CD14-positive monocyte (primary cell): Measurements from ENCODE around the gene STOX2. TPM values are rescaled to one million over a fixed set of nuclear protein-coding genes. Genes with fewer than 3 reads are reported as not detected.

Source experiments
- DNase-seq, 3 donors: peaks; one replicate each; pipeline ENCODE4 v3.0.0-alpha.2; 2011 to 2022
- H2AFZ ChIP-seq: 2 replicates; pipeline ENCODE4 v1.6.0; 2012; ENCODE audit warnings: mild to moderate bottlenecking, low read depth, low read length, inconsistent platforms; ENCODE audit not compliant: insufficient read depth, poor library complexity, severe bottlenecking
- H3K27ac ChIP-seq, 2 donors: 1 replicate in 1 of 2; 2 replicates in 1 of 2; pipeline ENCODE4 v1.5.1; 2012 to 2013; ENCODE audit warnings: low read length in 2 of 2, control low read depth in 1 of 2, inconsistent platforms in 1 of 2, low read depth in 1 of 2, mild to moderate bottlenecking in 1 of 2
- H3K27me3 ChIP-seq, 2 donors: one replicate each; pipeline versions ENCODE4 v1.6.0 to v1.6.1; 2011 to 2013; ENCODE audit warnings: low read length in 2 of 2; ENCODE audit not compliant: control insufficient read depth in 2 of 2, insufficient read depth in 2 of 2
- H3K36me3 ChIP-seq, 2 donors: replicated peaks in 1 of 2; 1 replicate in 1 of 2; 2 replicates in 1 of 2; pipeline versions ENCODE4 v1.5.1 to v1.6.1; 2012 to 2013; ENCODE audit warnings: low read length in 2 of 2, control low read depth in 1 of 2, inconsistent platforms in 1 of 2, mild to moderate bottlenecking in 1 of 2; ENCODE audit not compliant: insufficient read depth in 2 of 2, control insufficient read depth in 1 of 2
- H3K4me1 ChIP-seq, 2 donors: 1 replicate in 1 of 2; 2 replicates in 1 of 2; pipeline versions ENCODE4 v1.5.1 to v1.6.1; 2012 to 2013; ENCODE audit warnings: low read length in 2 of 2, control low read depth in 1 of 2, inconsistent platforms in 1 of 2, mild to moderate bottlenecking in 1 of 2, moderate library complexity in 1 of 2; ENCODE audit not compliant: insufficient read depth in 2 of 2, control insufficient read depth in 1 of 2
- H3K4me2 ChIP-seq: replicated peaks from 2 replicates; pipeline ENCODE3; 2012; ENCODE audit warnings: low read length, moderate library complexity, mild to moderate bottlenecking; ENCODE audit not compliant: poor library complexity, severe bottlenecking; ENCODE audit errors: extremely low read depth
- H3K4me3 ChIP-seq, 3 experiments: fragments of 200-600 bp in 1 of 3; sonication (generic) in 1 of 3; replicated peaks in 1 of 3; 1 replicate in 2 of 3; 2 replicates in 1 of 3; pipeline ENCODE4 v1.5.1; 2011 to 2013; ENCODE audit warnings: low read length in 3 of 3, mild to moderate bottlenecking in 3 of 3, control low read depth in 2 of 3, low read depth in 2 of 3, inconsistent platforms in 1 of 3, moderate library complexity in 1 of 3
- H3K79me2 ChIP-seq: 2 replicates; pipeline ENCODE4 v1.6.0; 2012; ENCODE audit warnings: mild to moderate bottlenecking, control low read depth, inconsistent platforms, low read length, moderate library complexity; ENCODE audit not compliant: insufficient read depth
- H3K9ac ChIP-seq: 2 replicates; pipeline ENCODE4 v1.6.0; 2017; ENCODE audit warnings: low read length, mild to moderate bottlenecking; ENCODE audit not compliant: insufficient read depth, poor library complexity, severe bottlenecking
- H3K9me3 ChIP-seq, 2 donors: replicated peaks in 1 of 2; 1 replicate in 1 of 2; 2 replicates in 1 of 2; pipeline versions ENCODE4 v1.5.1 to v1.6.1; 2012 to 2013; ENCODE audit warnings: low read length in 2 of 2, control low read depth in 1 of 2; ENCODE audit not compliant: control insufficient read depth in 1 of 2, insufficient read depth in 1 of 2
- H4K20me1 ChIP-seq: 2 replicates; pipeline ENCODE4 v1.6.0; 2012; ENCODE audit warnings: mild to moderate bottlenecking, low read length, control low read depth, moderate library complexity; ENCODE audit not compliant: insufficient read depth
- H3K27ac Mint-ChIP-seq, 7 donors: one replicate each; pipeline ENCODE4 v1.8.0; 2020; ENCODE audit warnings: mild to moderate bottlenecking in 7 of 7, mixed read lengths in 7 of 7, moderate library complexity in 6 of 7, inconsistent platforms in 2 of 7
- H3K27me3 Mint-ChIP-seq, 3 donors: one replicate each; pipeline ENCODE4 v1.8.0; 2021 to 2022; ENCODE audit warnings: low read depth in 3 of 3, mild to moderate bottlenecking in 3 of 3, mixed read lengths in 3 of 3, moderate library complexity in 3 of 3, inconsistent platforms in 1 of 3
- H3K36me3 Mint-ChIP-seq, 2 donors: one replicate each; pipeline ENCODE4 v1.8.0; 2020; ENCODE audit warnings: mixed read lengths in 2 of 2, inconsistent platforms in 1 of 2, mild to moderate bottlenecking in 1 of 2
- H3K4me1 Mint-ChIP-seq: one replicate; pipeline ENCODE4 v1.8.0; 2020; ENCODE audit warnings: mild to moderate bottlenecking, mixed read lengths
- H3K4me3 Mint-ChIP-seq, 2 donors: one replicate each; pipeline ENCODE4 v1.8.0; 2020; ENCODE audit warnings: mild to moderate bottlenecking in 2 of 2, mixed read lengths in 2 of 2, moderate library complexity in 1 of 2
- H3K9me3 Mint-ChIP-seq, 7 donors: one replicate each; pipeline ENCODE4 v1.8.0; 2020 to 2022; ENCODE audit warnings: mixed read lengths in 7 of 7, mild to moderate bottlenecking in 6 of 7, moderate library complexity in 6 of 7, inconsistent platforms in 2 of 7
- CTCF ChIP-seq: fragments of 200-600 bp; IDR thresholded peaks from one replicate; pipeline ENCODE4 v1.8.0; 2022; ENCODE audit warnings: antibody characterized with exemption, mild to moderate bottlenecking
- WGBS: methylation state at CpG from one replicate; pipeline ENCODE4 v1.1.5; 2013; ENCODE audit warnings: missing lambda C conversion rate; ENCODE audit not compliant: insufficient coverage; 5-methylcytosine and 5-hydroxymethylcytosine counted together
- intact Hi-C, 2 donors: fragments of 100-400 bp; cut with micrococcal nuclease; formaldehyde crosslinking; loops; one replicate each; pipeline versions ENCODE4 v1.15.0 to v1.15.1; 2023
- polyA plus RNA-seq, 3 donors: library from polyadenylated mRNA; depleted of rRNA in 1 of 3; unstranded in 2 of 3; stranded (reverse) in 1 of 3; fragments of 300-500 nt in 2 of 3; fragments of >200 nt in 1 of 3; fragmentation: Illumina TruSeq in 2 of 3; gene quantifications; 1 replicate in 2 of 3; 2 replicates in 1 of 3; pipeline ENCODE4 v1.2.3, GENCODE V29; 2012 to 2021

The STOX2 gene
- polyA plus RNA-seq, 3 donors: 0.01 TPM; not detected in 2

GRCh38 chr4:184056877-184057276 lies 151.8 kb downstream of the STOX2 start:
- Histone ChIP-seq H3K27ac (no peak overlapping the region), H3K36me3 (no peaks in the 10 kb centered on the region), H3K9ac (no peak overlapping the region), H2AFZ (no peak overlapping the region), H3K79me2 (no peaks in the 10 kb centered on the region), H3K4me1 (no peaks in the 10 kb centered on the region), H3K4me2 (no peak overlapping the region), H4K20me1 (no peaks in the 10 kb centered on the region), H3K9me3 (peaks cover 0 to 5% of the 10 kb centered on the region in 2 donors), H3K27me3 (no peaks in the 10 kb centered on the region), H3K4me3 (no peak overlapping the region)
- no peak overlapping the region for H3K27ac Mint-ChIP-seq
- DNase-seq: no peak
- H3K27me3 Mint-ChIP-seq: peaks cover 0 to 5% (median 3%) of the 10 kb centered on the region in 3 donors
- H3K4me3 Mint-ChIP-seq: no peak overlapping the region
- 88% methylated on average over 10 of the region's 14 CpGs for WGBS
- no peak for TF ChIP-seq CTCF
- no peaks in the 10 kb centered on the region for H3K36me3 Mint-ChIP-seq
- H3K4me1 Mint-ChIP-seq: no peaks in the 10 kb centered on the region
- H3K9me3 Mint-ChIP-seq: peaks cover 0 to 10% (median 3%) of the 10 kb centered on the region in 7 donors
- intact Hi-C loops: no loop called here

- no peaks in the 10 kb centered on the region for H3K4me1 Mint-ChIP-seq
- no peak overlapping the region for H3K4me3 ChIP-seq
- no peak for DNase-seq
- H3K4me1 ChIP-seq: no peaks in the 10 kb centered on the region
- H3K79me2 ChIP-seq: no peaks in the 10 kb centered on the region
- intact Hi-C loops: no loop called here
- peaks cover 0 to under 1% of the 10 kb centered on the region in 2 donors for H3K9me3 ChIP-seq
- no peak for TF ChIP-seq CTCF
- H2AFZ ChIP-seq: no peak overlapping the region
- H3K9ac ChIP-seq: no peak overlapping the region
- H3K9me3 Mint-ChIP-seq: peaks cover 0 to 10% (median 2%) of the 10 kb centered on the region in 7 donors
- no peak overlapping the region for H3K27ac ChIP-seq
- H3K4me2 ChIP-seq: no peak overlapping the region
- H3K36me3 Mint-ChIP-seq: no peaks in the 10 kb centered on the region
- H3K4me3 Mint-ChIP-seq: no peak overlapping the region
- H3K27me3 ChIP-seq: no peaks in the 10 kb centered on the region
- no CpG with 5 or more reads among the region's 6 CpGs for WGBS
- peaks cover 0 to 4% (median 2%) of the 10 kb centered on the region in 3 donors for H3K27me3 Mint-ChIP-seq
- H3K36me3 ChIP-seq: no peaks in the 10 kb centered on the region
- H4K20me1 ChIP-seq: no peaks in the 10 kb centered on the region
- no peak overlapping the region for H3K27ac Mint-ChIP-seq
Observed at GRCh38 chr4:184058026-184058425, 152.9 kb downstream of the STOX2 start.
